ENCODE results near the gene SPDEF.

Gene SPDEF

GRCh38 chr6:34556031-34556471, at the start of gene SPDEF:
Gene SPDEF, minus strand, starts transcription at chr6:34556329. Its CDS starts 11,874 bp downstream, at chr6:34544455.
- in situ Hi-C loops (cut with HindIII; ENCODE audit: low pct_ligation_motif_present, low pct_unique_long_range_greater_than_20kb, low sequenced_read_pairs) = no loop called here
- DNase-seq = no peak

GRCh38 chr6:34603707-34604106, 47.6 kb upstream of the SPDEF start:
- in situ Hi-C loops (cut with HindIII; ENCODE audit: low pct_ligation_motif_present, low pct_unique_long_range_greater_than_20kb, low sequenced_read_pairs) = no loop called here
- no peak for DNase-seq

- in situ Hi-C loops (cut with HindIII; ENCODE audit: low pct_ligation_motif_present, low pct_unique_long_range_greater_than_20kb, low sequenced_read_pairs) = no loop called here
- no peak for DNase-seq
These were observed 46.4 kb upstream of the SPDEF start for GRCh38 chr6:34602318-34603111.

- in situ Hi-C loops (cut with HindIII; ENCODE audit: low pct_ligation_motif_present, low pct_unique_long_range_greater_than_20kb, low sequenced_read_pairs) = no loop called here
- no peak for DNase-seq
These were observed 45.6 kb upstream of the SPDEF start for GRCh38 chr6:34601706-34602105.

GRCh38 chr6:34600796-34601195, 44.7 kb upstream of the SPDEF start:
- in situ Hi-C loops (cut with HindIII; ENCODE audit: low pct_ligation_motif_present, low pct_unique_long_range_greater_than_20kb, low sequenced_read_pairs) = no loop called here
- no peak for DNase-seq

GRCh38 chr6:34600101-34600500, 44.0 kb upstream of the SPDEF start:
- DNase-seq = no peak
- in situ Hi-C loops (cut with HindIII; ENCODE audit: low pct_ligation_motif_present, low pct_unique_long_range_greater_than_20kb, low sequenced_read_pairs) = no loop called here

GRCh38 chr6:34598712-34599111, 42.6 kb upstream of the SPDEF start:
- in situ Hi-C loops (cut with HindIII; ENCODE audit: low pct_ligation_motif_present, low pct_unique_long_range_greater_than_20kb, low sequenced_read_pairs) = no loop called here
- no peak for DNase-seq

GRCh38 chr6:34597605-34598353, 41.6 kb upstream of the SPDEF start:
- in situ Hi-C loops (cut with HindIII; ENCODE audit: low pct_ligation_motif_present, low pct_unique_long_range_greater_than_20kb, low sequenced_read_pairs) = no loop called here
- DNase-seq = no peak

GRCh38 chr6:34596798-34597197, 40.7 kb upstream of the SPDEF start:
- DNase-seq = no peak
- in situ Hi-C loops (cut with HindIII; ENCODE audit: low pct_ligation_motif_present, low pct_unique_long_range_greater_than_20kb, low sequenced_read_pairs) = no loop called here

- DNase-seq = no peak
- in situ Hi-C loops (cut with HindIII; ENCODE audit: low pct_ligation_motif_present, low pct_unique_long_range_greater_than_20kb, low sequenced_read_pairs) = no loop called here
These were observed 39.4 kb upstream of the SPDEF start for GRCh38 chr6:34595332-34596184.

GRCh38 chr6:34593701-34594100, 37.6 kb upstream of the SPDEF start:
- DNase-seq = no peak
- in situ Hi-C loops (cut with HindIII; ENCODE audit: low pct_ligation_motif_present, low pct_unique_long_range_greater_than_20kb, low sequenced_read_pairs) = no loop called here

- in situ Hi-C loops (cut with HindIII; ENCODE audit: low pct_ligation_motif_present, low pct_unique_long_range_greater_than_20kb, low sequenced_read_pairs) = no loop called here
- no peak for DNase-seq
These were observed 36.3 kb upstream of the SPDEF start for GRCh38 chr6:34592208-34592952.

- in situ Hi-C loops (cut with HindIII; ENCODE audit: low pct_ligation_motif_present, low pct_unique_long_range_greater_than_20kb, low sequenced_read_pairs) = no loop called here
- no peak for DNase-seq
These were observed 33.6 kb upstream of the SPDEF start for GRCh38 chr6:34589691-34590090.

- DNase-seq = no peak
- in situ Hi-C loops (cut with HindIII; ENCODE audit: low pct_ligation_motif_present, low pct_unique_long_range_greater_than_20kb, low sequenced_read_pairs) = no loop called here
These were observed 33.0 kb upstream of the SPDEF start for GRCh38 chr6:34589140-34589539.

GRCh38 chr6:34587851-34588250, 31.7 kb upstream of the SPDEF start:
- in situ Hi-C loops (cut with HindIII; ENCODE audit: low pct_ligation_motif_present, low pct_unique_long_range_greater_than_20kb, low sequenced_read_pairs) = no loop called here
- no peak for DNase-seq

- no peak for DNase-seq
- in situ Hi-C loops (cut with HindIII; ENCODE audit: low pct_ligation_motif_present, low pct_unique_long_range_greater_than_20kb, low sequenced_read_pairs) = no loop called here
These were observed 31.2 kb upstream of the SPDEF start for GRCh38 chr6:34587325-34587724.

- in situ Hi-C loops (cut with HindIII; ENCODE audit: low pct_ligation_motif_present, low pct_unique_long_range_greater_than_20kb, low sequenced_read_pairs) = no loop called here
These were observed 30.4 kb upstream of the SPDEF start for GRCh38 chr6:34586327-34587040.

More at GRCh38 chr6:34586327-34587040, 30.4 kb upstream of the SPDEF start:
- DNase-seq = no peak
